22Rv1 (cell line): Measurements from ENCODE around the gene OR1A2.

ENCODE experiments used
- H3K27ac ChIP-seq: fragments of 450-650 bp; 2 replicates; pipeline ENCODE4 v1.5.1; 2017
- CTCF ChIP-seq: fragments of 450-650 bp; IDR thresholded peaks from 2 replicates; pipeline ENCODE4 v1.5.1; 2017; ENCODE audit warnings: mild to moderate bottlenecking
- ZFX ChIP-seq: fragments of 450-650 bp; IDR thresholded peaks from 2 replicates; pipeline ENCODE4 v1.6.1; 2017; ENCODE audit warnings: antibody characterized with exemption, borderline replicate concordance

Gene OR1A2, protein sequence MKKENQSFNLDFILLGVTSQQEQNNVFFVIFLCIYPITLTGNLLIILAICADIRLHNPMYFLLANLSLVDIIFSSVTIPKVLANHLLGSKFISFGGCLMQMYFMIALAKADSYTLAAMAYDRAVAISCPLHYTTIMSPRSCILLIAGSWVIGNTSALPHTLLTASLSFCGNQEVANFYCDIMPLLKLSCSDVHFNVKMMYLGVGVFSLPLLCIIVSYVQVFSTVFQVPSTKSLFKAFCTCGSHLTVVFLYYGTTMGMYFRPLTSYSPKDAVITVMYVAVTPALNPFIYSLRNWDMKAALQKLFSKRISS

DNA sequence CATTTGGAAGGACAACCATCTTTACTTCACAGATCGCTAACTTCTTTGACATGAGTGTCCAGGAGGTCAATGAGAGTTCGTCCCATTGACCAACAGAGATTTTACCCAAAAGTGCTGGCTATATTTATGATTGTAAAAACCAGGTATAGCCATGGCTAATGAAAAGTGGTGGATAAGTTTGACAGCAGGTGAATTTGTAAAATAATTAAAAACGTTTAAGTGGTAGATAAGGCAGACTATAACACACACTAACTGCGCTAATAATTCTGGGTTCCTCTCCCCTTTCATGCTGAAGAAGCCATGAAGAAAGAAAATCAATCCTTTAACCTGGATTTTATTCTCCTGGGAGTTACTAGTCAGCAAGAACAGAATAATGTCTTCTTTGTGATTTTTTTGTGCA is at the start of gene OR1A2:
OR1A2 (plus strand) TSS at position 301 of the 400 bp plus-strand sequence; CDS start at position 301, 0 bp downstream.
- no peak within 1 kb of the TSS for H3K27ac ChIP-seq
- TF ChIP-seq CTCF (no peak), ZFX (no peak)

DNA sequence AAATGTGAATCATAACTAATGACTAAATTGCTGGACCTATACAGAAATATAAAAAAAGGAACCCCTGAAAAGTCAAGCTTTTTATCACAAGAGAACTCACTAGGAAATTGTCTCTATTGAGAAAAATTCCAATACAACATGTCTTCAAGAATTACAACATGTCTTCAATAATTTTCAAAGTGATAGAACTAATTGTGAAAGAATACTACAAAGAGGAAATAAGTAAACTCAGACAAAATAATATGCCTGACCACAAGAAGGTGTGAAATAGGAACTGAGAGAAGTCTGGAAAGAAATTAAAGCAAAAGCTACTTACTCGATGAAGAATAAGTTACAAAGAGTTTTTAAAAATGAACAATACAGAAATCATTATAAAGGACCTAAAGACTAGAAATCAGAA is 40.1 kb upstream of the OR1A2 start:
- no peak for TF ChIP-seq ZFX
- no peak for TF ChIP-seq CTCF
- H3K27ac ChIP-seq, result no peak overlapping the region

- H3K27ac ChIP-seq, result no peak overlapping the region
- TF ChIP-seq ZFX (no peak), CTCF (no peak)
These were observed 29.7 kb upstream of the OR1A2 start for GRCh38 chr17:3167574-3167973.

- no peak overlapping the region for H3K27ac ChIP-seq
- TF ChIP-seq CTCF (no peak), ZFX (no peak)
These were observed 7.4 kb upstream of the OR1A2 start for GRCh38 chr17:3189961-3190360.

DNA sequence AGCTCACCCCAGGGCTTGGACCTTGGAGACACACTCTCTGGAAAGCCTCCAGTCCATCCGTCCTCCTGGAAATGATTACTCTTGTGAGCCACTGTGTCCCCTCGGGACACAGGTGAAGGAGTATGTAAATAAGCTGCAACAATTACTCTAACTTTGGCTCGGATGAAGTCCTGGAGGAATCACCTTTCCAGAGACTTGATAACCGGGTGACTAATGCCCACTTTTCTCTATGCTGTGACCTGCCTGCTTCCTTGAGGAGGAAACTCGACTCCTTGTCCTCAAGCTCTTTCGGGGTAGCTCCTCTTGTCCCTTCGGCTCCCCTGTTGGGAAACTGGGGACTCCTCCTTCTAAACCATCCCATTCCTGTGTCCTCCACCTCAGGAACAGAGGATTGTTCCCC is 10.0 kb downstream of the OR1A2 start, which contains the start of gene OR1A1:
OR1A1 (plus strand) TSS at position 301 of the 400 bp plus-strand sequence. CDS start 7,954 bp downstream, outside the sequence.
- TF ChIP-seq ZFX (no peak), CTCF (no peak)
- no peak within 1 kb of the TSS for H3K27ac ChIP-seq

DNA sequence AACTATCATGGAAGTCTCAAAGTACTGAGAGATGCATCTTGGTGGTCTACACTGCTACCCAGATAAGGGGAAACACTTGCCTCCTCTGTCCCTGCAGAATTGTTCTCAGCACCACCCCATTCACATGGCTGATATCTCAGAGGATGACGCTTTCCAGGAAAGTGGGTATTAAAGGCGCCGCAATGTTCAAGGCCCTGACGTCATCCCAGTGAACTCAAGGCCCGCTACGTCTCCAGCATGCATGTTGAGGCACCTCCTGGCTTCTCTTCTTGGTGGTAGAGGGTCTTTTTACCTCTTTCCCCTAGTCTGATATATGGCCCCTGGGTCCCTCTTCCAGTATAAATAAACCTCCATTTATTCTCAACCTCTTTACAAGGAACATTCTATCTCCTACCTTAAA is 11.2 kb downstream of the OR1A2 start:
- H3K27ac ChIP-seq, result no peak overlapping the region
- TF ChIP-seq ZFX, result no peak
- TF ChIP-seq CTCF, result no peak

GRCh38 chr17:3213001-3213400 is 15.7 kb downstream of the OR1A2 start:
- TF ChIP-seq ZFX, result no peak
- no peak for TF ChIP-seq CTCF
- H3K27ac ChIP-seq, result no peak overlapping the region
